SKM-1 (cell line): ENCODE results near the gene PRDM16.

Experiments used
- DNase-seq: peaks from one replicate; lab custom pipeline; 2025; ENCODE audit not compliant: unreplicated experiment; lab: John Stamatoyannopoulos, UW

Gene PRDM16

GRCh38 chr1:3347257-3348020 lies 278.4 kb downstream of the PRDM16 start:
- DNase-seq: no peak

GRCh38 chr1:3348196-3348865 lies 279.3 kb downstream of the PRDM16 start:
- DNase-seq: no peak

GRCh38 chr1:3349161-3349967 lies 280.4 kb downstream of the PRDM16 start:
- no peak for DNase-seq

GRCh38 chr1:3349968-3350299 lies 280.9 kb downstream of the PRDM16 start:
- no peak for DNase-seq

- no peak for DNase-seq
Observed at GRCh38 chr1:3350506-3351261, 281.7 kb downstream of the PRDM16 start.

- DNase-seq: no peak
Observed at GRCh38 chr1:3351449-3352298, 282.7 kb downstream of the PRDM16 start.

- DNase-seq: no peak
Observed at GRCh38 chr1:3352299-3352951, 283.4 kb downstream of the PRDM16 start.

- DNase-seq: no peak
Observed at GRCh38 chr1:3352952-3353331, 283.9 kb downstream of the PRDM16 start.

- DNase-seq: no peak
Observed at GRCh38 chr1:3353876-3354275, 284.9 kb downstream of the PRDM16 start.

GRCh38 chr1:3355089-3355488 lies 286.1 kb downstream of the PRDM16 start:
- no peak for DNase-seq

GRCh38 chr1:3355894-3356826 lies 287.2 kb downstream of the PRDM16 start:
- no peak for DNase-seq

- DNase-seq: no peak
Observed at GRCh38 chr1:3356827-3357460, 287.9 kb downstream of the PRDM16 start.

- no peak for DNase-seq
Observed at GRCh38 chr1:3357526-3358297, 288.7 kb downstream of the PRDM16 start.

- no peak for DNase-seq
Observed at GRCh38 chr1:3359351-3359750, 290.3 kb downstream of the PRDM16 start.

GRCh38 chr1:3359756-3360440 lies 290.9 kb downstream of the PRDM16 start:
- DNase-seq: no peak

GRCh38 chr1:3360646-3361257 lies 291.7 kb downstream of the PRDM16 start:
- no peak for DNase-seq

- no peak for DNase-seq
Observed at GRCh38 chr1:3363023-3363422, 294.0 kb downstream of the PRDM16 start.
